ENCODE measurements around the gene WRAP73.
"Not testable (repeated sequence)": the region's sequence is repeated elsewhere in the genome, so short reads cannot be mapped to it uniquely, and the experiment has no call there.

Gene WRAP73

GRCh38 chr1:3597599-3597964, 52.3 kb downstream of the WRAP73 start:
- no peak for DNase-seq (ENCODE audit: low read depth in 2 of 2)

GRCh38 chr1:3596663-3597598, 53.0 kb downstream of the WRAP73 start:
- DNase-seq (ENCODE audit: low read depth in 2 of 2) = no peak

GRCh38 chr1:3595949-3596348, 54.0 kb downstream of the WRAP73 start:
- no peak for DNase-seq (ENCODE audit: low read depth in 2 of 2)

GRCh38 chr1:3594706-3595377, 55.1 kb downstream of the WRAP73 start:
- no peak for DNase-seq (ENCODE audit: low read depth in 2 of 2)

- no peak for DNase-seq (ENCODE audit: low read depth in 2 of 2)
These were observed 56.2 kb downstream of the WRAP73 start for GRCh38 chr1:3593745-3594144.

GRCh38 chr1:3593334-3593733, 56.6 kb downstream of the WRAP73 start:
- DNase-seq (ENCODE audit: low read depth in 2 of 2) = no peak

- DNase-seq (ENCODE audit: low read depth in 2 of 2) = no peak
These were observed 58.7 kb downstream of the WRAP73 start for GRCh38 chr1:3590951-3591865.

- DNase-seq (ENCODE audit: low read depth in 2 of 2) = no peak
These were observed 59.7 kb downstream of the WRAP73 start for GRCh38 chr1:3590139-3590763.

- DNase-seq (ENCODE audit: low read depth in 2 of 2) = no peak
These were observed 61.5 kb downstream of the WRAP73 start for GRCh38 chr1:3588395-3588794.

GRCh38 chr1:3586986-3587759, 62.7 kb downstream of the WRAP73 start:
- DNase-seq (ENCODE audit: low read depth in 2 of 2) = no peak

GRCh38 chr1:3585940-3586568, 63.8 kb downstream of the WRAP73 start:
- DNase-seq (ENCODE audit: low read depth in 2 of 2) = no peak

GRCh38 chr1:3585353-3585868, 64.5 kb downstream of the WRAP73 start:
- DNase-seq (ENCODE audit: low read depth in 2 of 2) = not testable (repeated sequence)

- peak in 1 of 2 donors; percentile 23 for DNase-seq (ENCODE audit: low read depth in 2 of 2)
These were observed 65.0 kb downstream of the WRAP73 start for GRCh38 chr1:3584915-3585314.

- not testable (repeated sequence) for DNase-seq (ENCODE audit: low read depth in 2 of 2)
These were observed 66.2 kb downstream of the WRAP73 start for GRCh38 chr1:3583751-3584150.

GRCh38 chr1:3581296-3582036, 68.4 kb downstream of the WRAP73 start:
- no peak for DNase-seq (ENCODE audit: low read depth in 2 of 2)

Measured in stimulated activated CD4-positive, alpha-beta T cell treated with anti-CD3 and anti-CD28 coated beads, Interleukin-15, amount 100 ng/mL, for 48 hours (primary cell).